Astrocyte (in vitro differentiated cells and primary cell): ENCODE data around the gene PCBP3. TPM values are rescaled to one million over a fixed set of nuclear protein-coding genes. Genes with fewer than 3 reads are reported as not detected.

Source experiments
- DNase-seq: peaks from one replicate; pipeline ENCODE4 v3.0.0-alpha.2; 2010; ENCODE audit warnings: low read depth
- FAIRE-seq: peaks from 2 replicates; lab custom pipeline; 2011; peaks lifted over from hg19 to GRCh38; lab: Jason Lieb, UNC
- H2AFZ ChIP-seq: 2 replicates; pipeline ENCODE4 v1.6.0; 2012; ENCODE audit warnings: low read depth, low read length, inconsistent platforms
- H3K27ac ChIP-seq: 2 replicates; pipeline ENCODE4 v1.5.1; 2011; ENCODE audit warnings: low read depth, low read length, inconsistent platforms
- H3K27me3 ChIP-seq: 2 replicates; pipeline ENCODE4 v1.6.0; 2011; ENCODE audit warnings: low read length, inconsistent platforms; ENCODE audit not compliant: insufficient read depth
- H3K36me3 ChIP-seq: 2 replicates; pipeline ENCODE4 v1.5.1; 2011; ENCODE audit warnings: low read length, inconsistent platforms; ENCODE audit not compliant: insufficient read depth
- H3K4me1 ChIP-seq: 2 replicates; pipeline ENCODE4 v1.5.1; 2011; ENCODE audit warnings: low read length, inconsistent platforms; ENCODE audit not compliant: insufficient read depth
- H3K4me2 ChIP-seq: 2 replicates; pipeline ENCODE4 v1.6.0; 2012; ENCODE audit warnings: low read length, inconsistent platforms
- H3K4me3 ChIP-seq: 2 replicates; pipeline ENCODE4 v1.5.1; 2011; ENCODE audit warnings: low read depth, mild to moderate bottlenecking, low read length, inconsistent platforms; ENCODE audit not compliant: insufficient read depth
- H3K79me2 ChIP-seq: 2 replicates; pipeline ENCODE4 v1.6.0; 2012; ENCODE audit warnings: mild to moderate bottlenecking, low read length, inconsistent platforms; ENCODE audit not compliant: insufficient read depth
- H3K9ac ChIP-seq: 2 replicates; pipeline ENCODE4 v1.6.0; 2012; ENCODE audit warnings: mild to moderate bottlenecking, low read length, inconsistent platforms
- H3K9me3 ChIP-seq: 2 replicates; pipeline ENCODE4 v1.5.1; 2012; ENCODE audit warnings: low read depth, mild to moderate bottlenecking, low read length, inconsistent platforms; ENCODE audit not compliant: insufficient read depth
- H4K20me1 ChIP-seq: 2 replicates; pipeline ENCODE4 v1.6.0; 2012; ENCODE audit warnings: low read length, inconsistent platforms; ENCODE audit not compliant: insufficient read depth
- H3K27ac Mint-ChIP-seq: one replicate; pipeline ENCODE4 v1.8.0; 2021; ENCODE audit warnings: mild to moderate bottlenecking, mixed read lengths; ENCODE audit not compliant: unreplicated experiment
- H3K27me3 Mint-ChIP-seq: one replicate; pipeline ENCODE4 v1.8.0; 2021; ENCODE audit warnings: low read depth, mixed read lengths; ENCODE audit not compliant: unreplicated experiment
- H3K36me3 Mint-ChIP-seq: one replicate; pipeline ENCODE4 v1.8.0; 2021; ENCODE audit warnings: low read depth, mixed read lengths; ENCODE audit not compliant: unreplicated experiment
- H3K4me1 Mint-ChIP-seq: one replicate; pipeline ENCODE4 v1.8.0; 2021; ENCODE audit warnings: low read depth, mixed read lengths; ENCODE audit not compliant: unreplicated experiment
- H3K4me3 Mint-ChIP-seq: one replicate; pipeline ENCODE4 v1.8.0; 2021; ENCODE audit warnings: mild to moderate bottlenecking, moderate library complexity, mixed read lengths; ENCODE audit not compliant: unreplicated experiment
- H3K9me3 Mint-ChIP-seq: one replicate; pipeline ENCODE4 v1.8.0; 2021; ENCODE audit warnings: mild to moderate bottlenecking, mixed read lengths; ENCODE audit not compliant: unreplicated experiment
- EZH2 ChIP-seq: IDR thresholded peaks from 2 replicates; pipeline ENCODE4 v1.6.1; 2012; ENCODE audit warnings: mild to moderate bottlenecking, low read length, inconsistent platforms; ENCODE audit not compliant: insufficient read depth
- total RNA-seq: library from RNA; stranded (reverse); gene quantifications from 2 replicates; pipeline ENCODE4 v1.2.1, GENCODE V29; 2021
- TF ChIP-seq, protein P1 (sequence below): IDR thresholded peaks from 2 replicates; pipeline ENCODE4 v1.5.1; 2011; ENCODE audit warnings: low read depth, mild to moderate bottlenecking, inconsistent platforms, low read length, moderate library complexity; ENCODE audit not compliant: insufficient read depth

PCBP3 gene
- total RNA-seq, 1 donor from 2014 or later: 1.8 TPM

DNA sequence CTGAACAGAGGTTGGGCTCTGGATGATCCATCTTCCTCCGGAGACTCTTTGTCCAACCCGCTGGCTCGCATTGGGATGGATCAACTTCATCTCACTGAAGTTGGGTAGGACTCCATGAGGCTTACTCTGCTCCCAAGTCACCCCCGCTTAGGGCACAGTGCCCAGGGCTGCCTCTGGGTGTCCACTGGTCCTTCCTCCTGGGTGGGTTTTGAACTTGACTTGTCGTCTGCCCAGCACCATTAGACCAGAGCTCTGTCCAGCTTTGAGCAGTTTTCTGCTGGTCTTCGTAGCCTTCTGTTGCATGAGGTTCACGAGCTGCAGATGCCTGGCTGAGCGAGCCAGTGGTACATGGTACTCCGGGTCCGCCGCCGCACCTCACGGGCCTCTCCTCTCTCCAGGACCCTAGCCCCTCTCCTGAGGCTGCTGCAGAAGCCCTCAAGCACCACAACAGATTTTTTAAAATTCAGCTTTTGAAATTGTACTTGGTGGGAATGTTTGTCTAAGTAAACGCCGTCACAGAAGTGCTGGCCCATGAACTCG lies 304.3 kb downstream of the PCBP3 start:
- Histone ChIP-seq H3K4me1 (peaks cover 5% of the 10 kb centered on the region), H3K79me2 (no peaks in the 10 kb centered on the region), H3K27me3 (no peaks in the 10 kb centered on the region), H4K20me1 (no peaks in the 10 kb centered on the region), H3K9me3 (no peaks in the 10 kb centered on the region), H3K4me2 (no peak overlapping the region), H3K9ac (no peak overlapping the region), H3K36me3 (no peaks in the 10 kb centered on the region), H3K4me3 (no peak overlapping the region), H3K27ac (no peak overlapping the region), H2AFZ (no peak overlapping the region)
- no peak for TF ChIP-seq EZH2
- TF ChIP-seq, protein P1, sequence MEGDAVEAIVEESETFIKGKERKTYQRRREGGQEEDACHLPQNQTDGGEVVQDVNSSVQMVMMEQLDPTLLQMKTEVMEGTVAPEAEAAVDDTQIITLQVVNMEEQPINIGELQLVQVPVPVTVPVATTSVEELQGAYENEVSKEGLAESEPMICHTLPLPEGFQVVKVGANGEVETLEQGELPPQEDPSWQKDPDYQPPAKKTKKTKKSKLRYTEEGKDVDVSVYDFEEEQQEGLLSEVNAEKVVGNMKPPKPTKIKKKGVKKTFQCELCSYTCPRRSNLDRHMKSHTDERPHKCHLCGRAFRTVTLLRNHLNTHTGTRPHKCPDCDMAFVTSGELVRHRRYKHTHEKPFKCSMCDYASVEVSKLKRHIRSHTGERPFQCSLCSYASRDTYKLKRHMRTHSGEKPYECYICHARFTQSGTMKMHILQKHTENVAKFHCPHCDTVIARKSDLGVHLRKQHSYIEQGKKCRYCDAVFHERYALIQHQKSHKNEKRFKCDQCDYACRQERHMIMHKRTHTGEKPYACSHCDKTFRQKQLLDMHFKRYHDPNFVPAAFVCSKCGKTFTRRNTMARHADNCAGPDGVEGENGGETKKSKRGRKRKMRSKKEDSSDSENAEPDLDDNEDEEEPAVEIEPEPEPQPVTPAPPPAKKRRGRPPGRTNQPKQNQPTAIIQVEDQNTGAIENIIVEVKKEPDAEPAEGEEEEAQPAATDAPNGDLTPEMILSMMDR: no peak
- no peaks in the 10 kb centered on the region for H3K36me3 Mint-ChIP-seq
- DNase-seq: no peak
- H3K4me3 Mint-ChIP-seq: no peak overlapping the region
- peaks cover 41% of the 10 kb centered on the region for H3K27me3 Mint-ChIP-seq
- H3K4me1 Mint-ChIP-seq: peaks cover 2% of the 10 kb centered on the region
- H3K9me3 Mint-ChIP-seq: peaks cover 2% of the 10 kb centered on the region
- no peak for FAIRE-seq
- H3K27ac Mint-ChIP-seq: no peak overlapping the region

DNA sequence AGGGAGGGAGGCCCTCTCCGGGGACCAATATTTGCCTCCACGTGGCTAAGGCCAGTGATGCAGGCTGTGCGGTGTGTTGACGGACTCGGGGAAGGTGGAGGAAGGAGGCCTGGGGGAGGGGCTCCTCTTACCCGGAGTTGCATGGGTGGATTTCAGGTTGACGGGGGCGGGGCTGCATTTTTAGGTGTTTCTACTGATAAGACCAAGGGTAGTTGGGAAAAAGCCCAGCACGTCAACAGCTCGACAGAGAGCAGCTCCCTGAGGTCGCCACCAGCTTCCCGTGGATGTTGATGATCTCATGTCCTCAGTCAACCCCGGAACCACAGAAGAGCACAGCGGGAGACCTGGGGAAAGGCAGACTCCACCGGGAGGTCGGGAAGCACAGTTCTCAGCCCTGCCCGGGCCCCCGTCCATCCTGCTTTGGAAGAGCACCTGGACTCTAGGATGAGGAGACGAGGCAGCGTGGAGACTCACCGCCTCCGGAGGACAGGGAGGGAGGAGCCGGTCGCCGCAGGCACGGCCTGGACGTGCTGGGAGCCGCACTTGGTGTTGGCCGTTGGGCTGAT lies 305.1 kb downstream of the PCBP3 start:
- TF ChIP-seq, protein P1: no peak
- TF ChIP-seq EZH2: no peak
- no peak overlapping the region for H2AFZ ChIP-seq
- H3K79me2 ChIP-seq: no peaks in the 10 kb centered on the region
- no peaks in the 10 kb centered on the region for H3K36me3 Mint-ChIP-seq
- H3K27ac Mint-ChIP-seq: no peak overlapping the region
- no peak overlapping the region for H3K27ac ChIP-seq
- H4K20me1 ChIP-seq: no peaks in the 10 kb centered on the region
- H3K27me3 Mint-ChIP-seq: peaks cover 42% of the 10 kb centered on the region
- H3K9me3 ChIP-seq: no peaks in the 10 kb centered on the region
- H3K9ac ChIP-seq: no peak overlapping the region
- H3K9me3 Mint-ChIP-seq: peaks cover 7% of the 10 kb centered on the region
- no peak for FAIRE-seq
- DNase-seq: no peak
- no peaks in the 10 kb centered on the region for H3K36me3 ChIP-seq
- H3K4me3 ChIP-seq: no peak overlapping the region
- H3K4me1 Mint-ChIP-seq: peaks cover 2% of the 10 kb centered on the region
- H3K4me1 ChIP-seq: peaks cover 5% of the 10 kb centered on the region
- H3K4me2 ChIP-seq: no peak overlapping the region
- H3K4me3 Mint-ChIP-seq: no peak overlapping the region
- peaks cover 2% of the 10 kb centered on the region for H3K27me3 ChIP-seq
